HepG2 (cell line): Measurements from ENCODE around the gene RGP1. TPM values are rescaled to one million over a fixed set of nuclear protein-coding genes. Genes with fewer than 3 reads are reported as not detected.

Experiments used
- KDM5B ChIP-seq: sonication (generic); formaldehyde crosslinking; IDR thresholded peaks from 2 replicates; pipeline ENCODE4 v1.4.0; 2020; ENCODE audit warnings: missing genetic modification reagents, mild to moderate bottlenecking, borderline replicate concordance
- MED8 ChIP-seq: sonication (generic); formaldehyde crosslinking; IDR thresholded peaks from 2 replicates; pipeline ENCODE4 v1.8.1; 2023; ENCODE audit warnings: mild to moderate bottlenecking, missing genetic modification reagents; ENCODE audit not compliant: insufficient replicate concordance
- POLR2G ChIP-seq: fragments of 200-400 bp; formaldehyde crosslinking; IDR thresholded peaks from 2 replicates; pipeline ENCODE4 v1.6.1; 2018; ENCODE audit warnings: mild to moderate bottlenecking, low read depth, low read length, moderate library complexity
- PRMT3 ChIP-seq: sonication (generic); formaldehyde crosslinking; IDR thresholded peaks from 2 replicates; pipeline ENCODE4 v1.8.1; 2022; ENCODE audit warnings: low read depth, mild to moderate bottlenecking, moderate library complexity, missing genetic modification reagents, borderline replicate concordance
- SIX1 ChIP-seq: sonication (generic); formaldehyde crosslinking; IDR thresholded peaks from 2 replicates; pipeline ENCODE4 v1.4.0; 2020; ENCODE audit warnings: missing genetic modification reagents, borderline replicate concordance
- TBX3 ChIP-seq: fragments of 450-650 bp; IDR thresholded peaks from 2 replicates; pipeline ENCODE4 v1.6.1; 2017; ENCODE audit warnings: antibody characterized with exemption, mild to moderate bottlenecking, inconsistent platforms, borderline replicate concordance
- ZNF232 ChIP-seq: sonication (generic); formaldehyde crosslinking; IDR thresholded peaks from 2 replicates; pipeline ENCODE4 v1.4.0; 2020; ENCODE audit warnings: missing genetic modification reagents, borderline replicate concordance
- ZNF530 ChIP-seq: sonication (generic); formaldehyde crosslinking; IDR thresholded peaks from 2 replicates; pipeline ENCODE4 v1.5.0; 2020; ENCODE audit warnings: low read depth, mild to moderate bottlenecking, missing genetic modification reagents
- ZNF737 ChIP-seq: sonication (generic); formaldehyde crosslinking; IDR thresholded peaks from 2 replicates; pipeline ENCODE4 v1.5.0; 2020; ENCODE audit warnings: missing genetic modification reagents, mild to moderate bottlenecking, borderline replicate concordance
- ZNF746 ChIP-seq: sonication (generic); formaldehyde crosslinking; IDR thresholded peaks from 2 replicates; pipeline ENCODE4 v1.8.0; 2022; ENCODE audit warnings: mild to moderate bottlenecking, missing genetic modification reagents
- polyA plus RNA-seq, 8 experiments: library from polyadenylated mRNA; depleted of rRNA in 3 of 8; stranded (reverse) in 7 of 8; unstranded in 1 of 8; fragments of >200 nt; fragmentation: Illumina TruSeq in 4 of 8; extraction: Trizol in 4 of 8; gene quantifications; 2 replicates each; pipeline versions ENCODE4 v1.2.1 to v1.2.3, GENCODE V29; 2011 to 2016; ENCODE audit warnings: low read depth in 4 of 8, missing spikeins in 1 of 8, mixed read lengths in 1 of 8; ENCODE audit not compliant: insufficient read depth in 1 of 8
- total RNA-seq, 5 experiments: library from RNA; depleted of rRNA; stranded (reverse); fragments of >200 nt; fragmentation: Illumina TruSeq; extraction: Trizol; gene quantifications; 2 replicates each; pipeline ENCODE4 v1.2.3, GENCODE V29; 2016; ENCODE audit warnings: low read depth in 1 of 5
- TF ChIP-seq, protein P1 (sequence below): sonication (generic); formaldehyde crosslinking; conservative IDR thresholded peaks from 2 replicates; pipeline ENCODE4 v1.5.0; 2020; ENCODE audit warnings: missing genetic modification reagents
- TF ChIP-seq, protein P2 (sequence below): sonication (generic); formaldehyde crosslinking; conservative IDR thresholded peaks from 2 replicates; pipeline ENCODE4 v1.8.0; 2022; ENCODE audit warnings: missing genetic modification reagents
- TF ChIP-seq, protein P3 (sequence below): IDR thresholded peaks from 2 replicates; pipeline ENCODE4 v1.6.1; 2016; ENCODE audit warnings: low read depth
- TF ChIP-seq, protein P4 (sequence below), 2 experiments: sonication (generic) in 1 of 2; formaldehyde crosslinking in 1 of 2; IDR thresholded peaks; 2 replicates each; pipeline versions ENCODE4 v1.6.1 to v1.9.0; 2014 to 2022; ENCODE audit warnings: antibody characterized with exemption in 1 of 2, borderline replicate concordance in 1 of 2, inconsistent platforms in 1 of 2, low read depth in 1 of 2, missing genetic modification reagents in 1 of 2
- TF ChIP-seq, protein P5 (sequence below): IDR thresholded peaks from 2 replicates; pipeline ENCODE4 v1.6.1; 2016; ENCODE audit warnings: missing compliant biosample characterization, missing genetic modification reagents, borderline replicate concordance

Gene RGP1
- total and polyA plus RNA-seq, 2 of the 13 experiments (the other 11 are each of a cell fraction or from before 2014, with no cell fraction given) = 12.7 to 21.0 TPM

DNA sequence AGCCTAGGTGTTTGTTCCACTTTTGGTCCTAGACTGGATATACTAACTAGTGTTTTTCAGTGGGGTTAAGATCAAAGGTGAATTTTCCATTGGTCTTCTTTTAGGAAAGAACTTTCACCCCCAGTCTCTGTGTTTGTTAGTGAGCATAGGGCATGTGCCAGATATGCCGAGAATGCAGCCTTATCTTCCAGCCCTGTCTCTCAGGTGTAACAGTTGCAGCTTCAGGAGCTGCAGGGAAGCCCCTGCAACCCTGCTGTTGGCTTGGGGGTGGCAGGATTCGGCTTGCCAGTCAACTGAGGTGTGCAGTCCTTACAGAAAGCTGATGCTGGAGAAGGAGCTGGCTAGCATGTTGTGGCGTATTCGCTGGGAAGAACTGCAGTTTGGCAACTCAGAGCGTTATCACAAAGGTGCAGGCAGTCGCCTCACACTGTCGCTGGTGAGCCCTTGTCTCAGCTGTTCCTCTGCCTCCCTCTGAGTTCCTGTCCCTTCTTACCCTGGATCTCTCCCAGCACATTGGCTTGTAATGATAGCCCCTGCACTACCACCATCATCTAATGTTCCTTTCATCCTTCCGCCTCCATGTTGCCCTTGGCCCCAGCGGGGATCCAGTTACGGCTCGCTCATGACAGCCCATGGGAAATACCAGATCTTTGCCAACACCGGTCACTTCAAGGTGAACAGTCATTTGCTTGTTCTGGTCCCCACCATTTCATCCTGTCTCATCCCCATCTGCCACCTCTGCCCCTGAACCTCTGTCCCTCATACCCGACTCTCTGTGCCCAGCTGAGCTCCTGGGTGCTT is 52.4 kb downstream of the RGP1 start (continued):
- TF ChIP-seq, protein P1, sequence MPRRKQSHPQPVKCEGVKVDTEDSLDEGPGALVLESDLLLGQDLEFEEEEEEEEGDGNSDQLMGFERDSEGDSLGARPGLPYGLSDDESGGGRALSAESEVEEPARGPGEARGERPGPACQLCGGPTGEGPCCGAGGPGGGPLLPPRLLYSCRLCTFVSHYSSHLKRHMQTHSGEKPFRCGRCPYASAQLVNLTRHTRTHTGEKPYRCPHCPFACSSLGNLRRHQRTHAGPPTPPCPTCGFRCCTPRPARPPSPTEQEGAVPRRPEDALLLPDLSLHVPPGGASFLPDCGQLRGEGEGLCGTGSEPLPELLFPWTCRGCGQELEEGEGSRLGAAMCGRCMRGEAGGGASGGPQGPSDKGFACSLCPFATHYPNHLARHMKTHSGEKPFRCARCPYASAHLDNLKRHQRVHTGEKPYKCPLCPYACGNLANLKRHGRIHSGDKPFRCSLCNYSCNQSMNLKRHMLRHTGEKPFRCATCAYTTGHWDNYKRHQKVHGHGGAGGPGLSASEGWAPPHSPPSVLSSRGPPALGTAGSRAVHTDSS (CRISPR knock-in tag) = no peak
- no peak for TF ChIP-seq TBX3
- TF ChIP-seq KDM5B (CRISPR knock-in tag) = 0 out of 2 replicates have a peak, but pooled peaks have one; percentile 28
- no peak for TF ChIP-seq ZNF232 (CRISPR knock-in tag)
- no peak for TF ChIP-seq ZNF746 (CRISPR knock-in tag)
- TF ChIP-seq, protein P2, sequence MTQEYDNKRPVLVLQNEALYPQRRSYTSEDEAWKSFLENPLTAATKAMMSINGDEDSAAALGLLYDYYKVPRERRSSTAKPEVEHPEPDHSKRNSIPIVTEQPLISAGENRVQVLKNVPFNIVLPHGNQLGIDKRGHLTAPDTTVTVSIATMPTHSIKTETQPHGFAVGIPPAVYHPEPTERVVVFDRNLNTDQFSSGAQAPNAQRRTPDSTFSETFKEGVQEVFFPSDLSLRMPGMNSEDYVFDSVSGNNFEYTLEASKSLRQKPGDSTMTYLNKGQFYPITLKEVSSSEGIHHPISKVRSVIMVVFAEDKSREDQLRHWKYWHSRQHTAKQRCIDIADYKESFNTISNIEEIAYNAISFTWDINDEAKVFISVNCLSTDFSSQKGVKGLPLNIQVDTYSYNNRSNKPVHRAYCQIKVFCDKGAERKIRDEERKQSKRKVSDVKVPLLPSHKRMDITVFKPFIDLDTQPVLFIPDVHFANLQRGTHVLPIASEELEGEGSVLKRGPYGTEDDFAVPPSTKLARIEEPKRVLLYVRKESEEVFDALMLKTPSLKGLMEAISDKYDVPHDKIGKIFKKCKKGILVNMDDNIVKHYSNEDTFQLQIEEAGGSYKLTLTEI (CRISPR knock-in tag) = no peak
- TF ChIP-seq, protein P3, sequence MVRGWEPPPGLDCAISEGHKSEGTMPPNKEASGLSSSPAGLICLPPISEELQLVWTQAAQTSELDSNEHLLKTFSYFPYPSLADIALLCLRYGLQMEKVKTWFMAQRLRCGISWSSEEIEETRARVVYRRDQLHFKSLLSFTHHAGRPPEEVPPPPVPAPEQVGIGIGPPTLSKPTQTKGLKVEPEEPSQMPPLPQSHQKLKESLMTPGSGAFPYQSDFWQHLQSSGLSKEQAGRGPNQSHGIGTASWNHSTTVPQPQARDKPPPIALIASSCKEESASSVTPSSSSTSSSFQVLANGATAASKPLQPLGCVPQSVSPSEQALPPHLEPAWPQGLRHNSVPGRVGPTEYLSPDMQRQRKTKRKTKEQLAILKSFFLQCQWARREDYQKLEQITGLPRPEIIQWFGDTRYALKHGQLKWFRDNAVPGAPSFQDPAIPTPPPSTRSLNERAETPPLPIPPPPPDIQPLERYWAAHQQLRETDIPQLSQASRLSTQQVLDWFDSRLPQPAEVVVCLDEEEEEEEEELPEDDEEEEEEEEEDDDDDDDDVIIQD = no peak
- no peak for TF ChIP-seq SIX1 (CRISPR knock-in tag)
- TF ChIP-seq ZNF530 (CRISPR knock-in tag) = no peak
- no peak for TF ChIP-seq PRMT3 (CRISPR knock-in tag)
- TF ChIP-seq MED8 = no peak
- TF ChIP-seq, protein P4, sequence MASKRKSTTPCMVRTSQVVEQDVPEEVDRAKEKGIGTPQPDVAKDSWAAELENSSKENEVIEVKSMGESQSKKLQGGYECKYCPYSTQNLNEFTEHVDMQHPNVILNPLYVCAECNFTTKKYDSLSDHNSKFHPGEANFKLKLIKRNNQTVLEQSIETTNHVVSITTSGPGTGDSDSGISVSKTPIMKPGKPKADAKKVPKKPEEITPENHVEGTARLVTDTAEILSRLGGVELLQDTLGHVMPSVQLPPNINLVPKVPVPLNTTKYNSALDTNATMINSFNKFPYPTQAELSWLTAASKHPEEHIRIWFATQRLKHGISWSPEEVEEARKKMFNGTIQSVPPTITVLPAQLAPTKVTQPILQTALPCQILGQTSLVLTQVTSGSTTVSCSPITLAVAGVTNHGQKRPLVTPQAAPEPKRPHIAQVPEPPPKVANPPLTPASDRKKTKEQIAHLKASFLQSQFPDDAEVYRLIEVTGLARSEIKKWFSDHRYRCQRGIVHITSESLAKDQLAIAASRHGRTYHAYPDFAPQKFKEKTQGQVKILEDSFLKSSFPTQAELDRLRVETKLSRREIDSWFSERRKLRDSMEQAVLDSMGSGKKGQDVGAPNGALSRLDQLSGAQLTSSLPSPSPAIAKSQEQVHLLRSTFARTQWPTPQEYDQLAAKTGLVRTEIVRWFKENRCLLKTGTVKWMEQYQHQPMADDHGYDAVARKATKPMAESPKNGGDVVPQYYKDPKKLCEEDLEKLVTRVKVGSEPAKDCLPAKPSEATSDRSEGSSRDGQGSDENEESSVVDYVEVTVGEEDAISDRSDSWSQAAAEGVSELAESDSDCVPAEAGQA (IDR thresholded peaks at IDR 0.05; ENCODE audit: low read depth) = no peak
- TF ChIP-seq, protein P4 (CRISPR knock-in tag; IDR thresholded peaks at IDR 0.05; ENCODE audit: borderline replicate concordance) = no peak
- TF ChIP-seq, protein P5, sequence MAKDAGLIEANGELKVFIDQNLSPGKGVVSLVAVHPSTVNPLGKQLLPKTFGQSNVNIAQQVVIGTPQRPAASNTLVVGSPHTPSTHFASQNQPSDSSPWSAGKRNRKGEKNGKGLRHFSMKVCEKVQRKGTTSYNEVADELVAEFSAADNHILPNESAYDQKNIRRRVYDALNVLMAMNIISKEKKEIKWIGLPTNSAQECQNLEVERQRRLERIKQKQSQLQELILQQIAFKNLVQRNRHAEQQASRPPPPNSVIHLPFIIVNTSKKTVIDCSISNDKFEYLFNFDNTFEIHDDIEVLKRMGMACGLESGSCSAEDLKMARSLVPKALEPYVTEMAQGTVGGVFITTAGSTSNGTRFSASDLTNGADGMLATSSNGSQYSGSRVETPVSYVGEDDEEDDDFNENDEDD (CRISPR knock-in tag) = no peak
- no peak for TF ChIP-seq POLR2G
- TF ChIP-seq ZNF737 (CRISPR knock-in tag) = no peak
